Neutrophil (primary cell): ENCODE results near the gene THAP12.
"Not testable (repeated sequence)": the region's sequence is repeated elsewhere in the genome, so short reads cannot be mapped to it uniquely, and the experiment has no call there.

Experiments
- H3K27ac ChIP-seq: fragments of 200-600 bp; sonication (generic); 2 replicates; pipeline ENCODE4 v1.5.1; 2016; ENCODE audit warnings: mild to moderate bottlenecking, moderate library complexity
- H3K27me3 ChIP-seq: fragments of 200-600 bp; sonication (generic); 2 replicates; pipeline ENCODE4 v1.6.0; 2016; ENCODE audit warnings: mild to moderate bottlenecking
- H3K36me3 ChIP-seq: fragments of 200-600 bp; sonication (generic); 2 replicates; pipeline ENCODE4 v1.5.1; 2017
- H3K4me1 ChIP-seq, 2 experiments: fragments of 200-600 bp in 1 of 2; sonication (generic) in 1 of 2; 1 replicate in 1 of 2; 2 replicates in 1 of 2; pipeline versions ENCODE4 v1.5.1 to v1.6.1; 2013 to 2016; ENCODE audit warnings: low read depth in 1 of 2, low read length in 1 of 2, mild to moderate bottlenecking in 1 of 2, moderate library complexity in 1 of 2; ENCODE audit not compliant: control insufficient read depth in 1 of 2, insufficient read depth in 1 of 2
- H3K4me3 ChIP-seq, 2 experiments: fragments of 200-600 bp in 1 of 2; sonication (generic) in 1 of 2; 1 replicate in 1 of 2; 2 replicates in 1 of 2; pipeline ENCODE4 v1.5.1; 2013 to 2016; ENCODE audit warnings: low read depth in 1 of 2, low read length in 1 of 2, mild to moderate bottlenecking in 1 of 2, moderate library complexity in 1 of 2
- H3K9me3 ChIP-seq: fragments of 200-600 bp; sonication (generic); 2 replicates; pipeline ENCODE4 v1.5.1; 2016
- TF ChIP-seq, protein P1 (sequence below): fragments of 200-600 bp; sonication (generic); IDR thresholded peaks from 2 replicates; pipeline ENCODE4 v1.5.1; 2016; ENCODE audit warnings: antibody characterized with exemption

THAP12 gene

DNA sequence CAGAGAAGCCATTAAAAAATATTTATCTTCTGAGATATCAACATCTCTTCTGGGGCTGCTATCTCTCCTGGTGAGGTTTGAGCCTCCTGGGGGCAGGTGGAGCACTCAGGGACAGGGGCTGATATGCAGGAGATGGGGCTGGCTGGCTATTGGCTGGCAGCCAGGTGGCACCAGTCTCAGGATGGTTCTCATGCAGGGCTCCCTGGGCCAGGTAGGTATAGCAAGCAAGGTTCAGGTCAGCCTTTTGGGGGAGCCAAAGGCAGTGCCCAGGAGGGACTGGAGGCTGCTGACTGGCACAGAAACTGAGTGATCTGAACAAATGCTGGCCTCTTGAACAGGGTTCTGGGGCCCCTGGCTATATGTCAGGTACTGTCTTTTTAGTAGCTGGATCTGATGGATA is 34.1 kb upstream of the THAP12 start:
- no peak overlapping the region for H3K4me3 ChIP-seq
- TF ChIP-seq, protein P1, sequence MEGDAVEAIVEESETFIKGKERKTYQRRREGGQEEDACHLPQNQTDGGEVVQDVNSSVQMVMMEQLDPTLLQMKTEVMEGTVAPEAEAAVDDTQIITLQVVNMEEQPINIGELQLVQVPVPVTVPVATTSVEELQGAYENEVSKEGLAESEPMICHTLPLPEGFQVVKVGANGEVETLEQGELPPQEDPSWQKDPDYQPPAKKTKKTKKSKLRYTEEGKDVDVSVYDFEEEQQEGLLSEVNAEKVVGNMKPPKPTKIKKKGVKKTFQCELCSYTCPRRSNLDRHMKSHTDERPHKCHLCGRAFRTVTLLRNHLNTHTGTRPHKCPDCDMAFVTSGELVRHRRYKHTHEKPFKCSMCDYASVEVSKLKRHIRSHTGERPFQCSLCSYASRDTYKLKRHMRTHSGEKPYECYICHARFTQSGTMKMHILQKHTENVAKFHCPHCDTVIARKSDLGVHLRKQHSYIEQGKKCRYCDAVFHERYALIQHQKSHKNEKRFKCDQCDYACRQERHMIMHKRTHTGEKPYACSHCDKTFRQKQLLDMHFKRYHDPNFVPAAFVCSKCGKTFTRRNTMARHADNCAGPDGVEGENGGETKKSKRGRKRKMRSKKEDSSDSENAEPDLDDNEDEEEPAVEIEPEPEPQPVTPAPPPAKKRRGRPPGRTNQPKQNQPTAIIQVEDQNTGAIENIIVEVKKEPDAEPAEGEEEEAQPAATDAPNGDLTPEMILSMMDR: no peak
- peaks cover 4% of the 10 kb centered on the region for H3K27me3 ChIP-seq
- no peaks in the 10 kb centered on the region for H3K4me1 ChIP-seq
- H3K27ac ChIP-seq: no peak overlapping the region
- H3K9me3 ChIP-seq: no peaks in the 10 kb centered on the region
- H3K36me3 ChIP-seq: no peaks in the 10 kb centered on the region

DNA sequence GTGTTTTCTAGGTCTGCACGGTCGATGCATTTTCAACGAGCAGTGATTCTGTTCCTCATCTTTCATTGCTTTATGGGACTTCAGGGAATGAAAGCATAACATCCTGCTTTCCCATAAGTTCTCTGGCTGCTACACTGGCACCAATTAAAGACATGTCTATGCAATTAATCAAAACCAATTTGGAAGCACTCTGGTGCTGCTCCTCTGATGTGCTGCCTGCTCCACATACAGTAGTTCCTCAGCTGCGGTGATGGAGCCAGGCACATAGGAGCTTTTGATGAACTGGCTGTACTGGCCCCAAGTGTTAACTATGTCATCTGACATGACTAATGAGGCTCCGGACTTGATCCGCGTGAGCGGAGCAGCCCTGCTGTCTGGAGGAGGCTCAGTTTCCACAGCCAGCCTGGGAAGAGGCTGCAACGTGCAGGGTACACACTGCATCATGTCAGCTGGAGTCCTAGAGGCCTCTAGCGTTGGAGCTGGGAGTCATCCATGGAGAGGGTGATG is 30.0 kb upstream of the THAP12 start:
- H3K9me3 ChIP-seq: no peaks in the 10 kb centered on the region

DNA sequence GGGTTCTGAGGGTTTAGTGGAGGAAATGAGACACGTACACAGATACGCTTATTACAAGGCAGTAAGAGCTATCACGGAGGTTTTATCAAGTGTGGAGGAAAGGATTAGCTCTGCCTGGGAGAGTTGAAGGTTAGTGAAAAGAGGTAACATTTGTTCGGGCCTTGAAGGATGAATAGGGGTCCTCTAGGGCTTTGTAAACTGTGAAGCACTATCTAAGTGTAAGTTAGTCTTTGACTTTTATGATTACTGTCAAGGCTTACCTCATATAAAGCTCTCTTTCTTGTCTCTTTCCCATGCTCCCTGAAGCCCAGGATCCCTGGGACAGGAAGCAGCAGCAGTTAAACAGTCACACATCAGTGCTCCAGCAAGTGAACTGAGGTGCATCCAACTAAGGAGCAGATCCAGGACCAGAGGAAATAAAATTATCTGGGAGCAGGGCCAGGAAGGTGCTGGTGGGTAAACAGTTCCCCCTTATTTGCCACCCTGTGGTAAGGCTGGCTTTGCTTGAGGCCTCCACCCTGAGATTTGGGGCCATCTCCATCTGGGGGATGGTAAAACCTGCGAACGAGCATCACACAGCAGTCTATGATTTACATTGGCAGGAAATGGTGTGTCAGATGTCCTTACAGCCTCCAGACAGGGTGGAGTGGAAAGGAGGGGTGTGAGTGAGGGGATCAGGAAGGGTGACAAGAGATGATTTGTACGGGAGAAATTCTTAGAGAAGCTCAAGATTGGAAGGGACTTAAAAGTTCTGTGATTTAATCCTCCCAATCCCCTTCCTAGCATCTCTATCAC is 27.4 kb upstream of the THAP12 start:
- Histone ChIP-seq H3K36me3 (no peaks in the 10 kb centered on the region), H3K4me3 (no peak overlapping the region), H3K9me3 (no peaks in the 10 kb centered on the region), H3K4me1 (no peaks in the 10 kb centered on the region), H3K27me3 (peaks cover 9% of the 10 kb centered on the region), H3K27ac (no peak overlapping the region)
- TF ChIP-seq, protein P1: no peak

More for the DNA sequence above, 30.0 kb upstream of the THAP12 start:
- no peak overlapping the region for H3K4me3 ChIP-seq
- H3K27ac ChIP-seq: no peak overlapping the region
- H3K27me3 ChIP-seq: peaks cover 4% of the 10 kb centered on the region
- TF ChIP-seq, protein P1: no peak
- no peaks in the 10 kb centered on the region for H3K4me1 ChIP-seq
- no peaks in the 10 kb centered on the region for H3K36me3 ChIP-seq

DNA sequence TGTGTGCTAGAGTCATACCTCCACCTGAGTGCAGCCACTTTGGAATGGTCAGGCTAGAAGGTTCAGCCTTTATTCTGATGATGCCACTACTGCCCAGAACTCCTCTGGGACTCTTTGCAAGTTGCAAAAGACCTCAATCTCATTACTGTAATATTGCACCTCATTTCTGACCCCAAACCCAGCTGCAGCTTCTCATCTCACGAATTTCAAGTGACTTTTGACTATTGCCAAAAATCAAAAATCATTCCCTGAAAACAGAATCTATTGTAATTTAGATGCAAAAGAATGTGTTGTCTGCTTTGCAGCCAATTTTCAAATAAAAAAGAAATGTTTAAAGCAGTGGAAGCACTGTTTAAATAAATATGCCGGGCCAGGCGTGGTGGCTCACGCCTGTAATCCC is 25.4 kb upstream of the THAP12 start:
- TF ChIP-seq, protein P1: no peak
- Histone ChIP-seq H3K4me1 (no peaks in the 10 kb centered on the region), H3K27me3 (peaks cover 5% of the 10 kb centered on the region), H3K27ac (no peak overlapping the region), H3K36me3 (no peaks in the 10 kb centered on the region), H3K4me3 (no peak overlapping the region), H3K9me3 (no peaks in the 10 kb centered on the region)

DNA sequence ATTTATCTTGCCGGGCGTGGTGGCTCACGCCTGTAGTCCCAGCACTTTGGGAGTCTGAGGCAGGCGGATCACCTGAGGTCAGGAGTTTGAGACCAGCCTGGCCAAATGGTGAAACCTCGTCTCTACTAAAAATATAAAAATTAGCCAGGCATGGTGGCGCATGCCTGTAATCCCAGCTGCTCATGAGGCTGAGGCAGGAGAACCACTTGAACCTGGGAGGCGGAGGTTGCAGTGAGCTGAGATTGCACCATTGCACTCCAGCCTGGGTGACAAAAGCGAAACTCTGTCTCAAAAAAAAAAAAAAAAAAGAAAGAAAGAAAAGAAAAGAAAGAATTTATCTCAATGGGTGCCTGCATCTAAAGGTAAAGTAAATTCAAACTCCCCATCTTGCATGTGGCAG is 20.6 kb upstream of the THAP12 start:
- not testable (repeated sequence) for H3K27ac ChIP-seq, H3K27me3 ChIP-seq, H3K4me1 ChIP-seq, H3K4me3 ChIP-seq, H3K9me3 ChIP-seq, H3K36me3 ChIP-seq

DNA sequence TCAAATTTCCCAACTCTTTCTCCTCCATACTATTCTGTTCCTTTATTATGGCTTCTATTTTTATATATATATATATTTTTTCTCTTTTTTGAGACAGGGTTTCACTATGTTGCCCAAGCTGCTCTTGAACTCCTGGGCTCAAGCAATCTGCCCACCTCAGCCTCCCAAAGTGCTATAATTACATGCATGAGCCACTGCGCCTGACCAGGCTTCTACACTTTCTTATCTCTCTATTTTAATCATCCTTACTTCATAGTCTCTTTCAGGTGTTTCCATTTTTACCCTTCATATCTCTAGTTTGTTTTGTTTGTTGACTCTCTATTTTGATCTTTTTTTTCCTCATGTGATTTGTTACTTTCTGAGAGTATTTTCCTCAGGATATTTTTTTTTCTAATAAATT is 20.0 kb upstream of the THAP12 start:
- TF ChIP-seq, protein P1: no peak
- no peaks in the 10 kb centered on the region for H3K36me3 ChIP-seq

More for the DNA sequence above, 20.0 kb upstream of the THAP12 start:
- Histone ChIP-seq H3K27ac (no peak overlapping the region), H3K9me3 (no peaks in the 10 kb centered on the region), H3K4me3 (no peak overlapping the region), H3K4me1 (no peaks in the 10 kb centered on the region), H3K27me3 (peaks cover 5% of the 10 kb centered on the region)
